GM18951 (cell line): ENCODE results near the gene SLC35F5.

Experiments used
- POLR2A ChIP-seq: IDR thresholded peaks from 4 replicates; pipeline ENCODE4 v1.6.1; 2011; ENCODE audit warnings: mild to moderate bottlenecking; ENCODE audit not compliant: insufficient read length, insufficient read depth; ENCODE audit errors: extremely low read depth
- in situ Hi-C: fragments of 300-500 bp; cut with MboI; formaldehyde crosslinking; loops from one replicate; pipeline ENCODE4 v1.12.0; 2022; ENCODE audit warnings: low sequenced_read_pairs, mixed read lengths, inconsistent platforms; ENCODE audit not compliant: unreplicated experiment

SLC35F5 gene

GRCh38 chr2:113769555-113769954, 13.1 kb upstream of the SLC35F5 start:
- TF ChIP-seq POLR2A = no peak
- in situ Hi-C loops = no loop called here

- in situ Hi-C loops = no loop called here
- no peak for TF ChIP-seq POLR2A
These were observed 12.3 kb upstream of the SLC35F5 start for GRCh38 chr2:113768770-113769169.

- in situ Hi-C loops = no loop called here
These were observed 11.5 kb upstream of the SLC35F5 start for GRCh38 chr2:113767811-113768460.

GRCh38 chr2:113765276-113765675, 8.8 kb upstream of the SLC35F5 start:
- no peak for TF ChIP-seq POLR2A
- in situ Hi-C loops = no loop called here

More at GRCh38 chr2:113767811-113768460, 11.5 kb upstream of the SLC35F5 start:
- TF ChIP-seq POLR2A = no peak

GRCh38 chr2:113762377-113763118, 6.1 kb upstream of the SLC35F5 start:
- TF ChIP-seq POLR2A = no peak
- in situ Hi-C loops = no loop called here

GRCh38 chr2:113760400-113760799, 4.0 kb upstream of the SLC35F5 start:
- no peak for TF ChIP-seq POLR2A
- in situ Hi-C loops = no loop called here

GRCh38 chr2:113757138-113757657, 756 bp upstream of the SLC35F5 start:
- in situ Hi-C loops = no loop called here
- TF ChIP-seq POLR2A = no peak

GRCh38 chr2:113755835-113756354, 547 bp downstream of the SLC35F5 start:
- in situ Hi-C loops = no loop called here
- TF ChIP-seq POLR2A = no peak

- no peak for TF ChIP-seq POLR2A
- in situ Hi-C loops = no loop called here
These were observed 1.2 kb downstream of the SLC35F5 start for GRCh38 chr2:113755035-113755834.

- in situ Hi-C loops = no loop called here
- TF ChIP-seq POLR2A = no peak
These were observed 2.3 kb downstream of the SLC35F5 start for GRCh38 chr2:113754160-113754559.

- no peak for TF ChIP-seq POLR2A
- in situ Hi-C loops = no loop called here
These were observed 6.1 kb downstream of the SLC35F5 start for GRCh38 chr2:113750385-113750784.

GRCh38 chr2:113741091-113741490, 15.4 kb downstream of the SLC35F5 start:
- TF ChIP-seq POLR2A = no peak
- in situ Hi-C loops = no loop called here

GRCh38 chr2:113739849-113740248, 16.6 kb downstream of the SLC35F5 start:
- TF ChIP-seq POLR2A = no peak
- in situ Hi-C loops = no loop called here
